Activated CD4-positive, alpha-beta T cell treated with anti-CD3 and anti-CD28 coated beads for 48 hours (primary cell): Measurements from ENCODE around the gene ATP6AP2.

ENCODE experiments used
- DNase-seq: peaks from one replicate; pipeline ENCODE4 v3.0.0-alpha.2; 2020

ATP6AP2 gene

DNA sequence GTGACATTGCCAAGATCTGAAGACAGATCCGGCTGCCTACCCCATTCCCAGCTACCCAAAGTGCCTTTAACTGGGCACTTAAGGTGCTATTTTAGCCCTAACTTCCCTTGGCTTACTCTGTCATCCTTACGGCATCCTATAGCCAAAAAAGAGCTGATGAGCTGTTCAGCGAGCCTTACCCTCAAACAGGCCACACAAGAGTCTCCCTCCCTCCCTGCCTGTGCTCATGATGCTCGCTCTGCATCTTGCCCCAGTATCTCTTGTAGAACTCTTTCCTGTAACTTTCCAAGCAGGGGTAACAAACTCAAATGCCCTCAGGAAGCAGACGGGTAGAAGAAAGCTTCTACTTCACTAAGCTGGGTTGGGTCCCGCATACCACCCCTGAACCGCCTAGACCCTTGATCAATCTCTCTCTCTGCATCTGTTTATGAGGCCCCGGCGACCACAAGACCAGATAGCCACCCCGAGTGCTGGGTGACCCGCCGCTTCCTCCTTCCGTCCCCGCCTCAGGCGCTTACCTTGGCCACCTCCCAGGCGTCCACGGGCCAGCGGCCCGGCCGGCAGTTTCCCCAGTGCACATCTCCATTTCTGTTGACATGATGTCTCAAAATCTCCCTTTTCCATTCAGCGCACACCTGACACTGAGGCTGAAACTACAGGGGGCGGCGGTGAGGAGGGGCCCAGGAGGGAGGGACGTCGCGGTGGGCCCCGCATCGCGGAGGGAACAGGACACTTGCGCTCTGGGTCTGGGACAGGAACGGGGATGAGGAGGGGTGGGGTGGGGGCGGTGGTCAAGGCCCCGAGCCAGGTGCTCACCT lies 65.9 kb downstream of the ATP6AP2 start:
- DNase-seq: peak; percentile 25

DNA sequence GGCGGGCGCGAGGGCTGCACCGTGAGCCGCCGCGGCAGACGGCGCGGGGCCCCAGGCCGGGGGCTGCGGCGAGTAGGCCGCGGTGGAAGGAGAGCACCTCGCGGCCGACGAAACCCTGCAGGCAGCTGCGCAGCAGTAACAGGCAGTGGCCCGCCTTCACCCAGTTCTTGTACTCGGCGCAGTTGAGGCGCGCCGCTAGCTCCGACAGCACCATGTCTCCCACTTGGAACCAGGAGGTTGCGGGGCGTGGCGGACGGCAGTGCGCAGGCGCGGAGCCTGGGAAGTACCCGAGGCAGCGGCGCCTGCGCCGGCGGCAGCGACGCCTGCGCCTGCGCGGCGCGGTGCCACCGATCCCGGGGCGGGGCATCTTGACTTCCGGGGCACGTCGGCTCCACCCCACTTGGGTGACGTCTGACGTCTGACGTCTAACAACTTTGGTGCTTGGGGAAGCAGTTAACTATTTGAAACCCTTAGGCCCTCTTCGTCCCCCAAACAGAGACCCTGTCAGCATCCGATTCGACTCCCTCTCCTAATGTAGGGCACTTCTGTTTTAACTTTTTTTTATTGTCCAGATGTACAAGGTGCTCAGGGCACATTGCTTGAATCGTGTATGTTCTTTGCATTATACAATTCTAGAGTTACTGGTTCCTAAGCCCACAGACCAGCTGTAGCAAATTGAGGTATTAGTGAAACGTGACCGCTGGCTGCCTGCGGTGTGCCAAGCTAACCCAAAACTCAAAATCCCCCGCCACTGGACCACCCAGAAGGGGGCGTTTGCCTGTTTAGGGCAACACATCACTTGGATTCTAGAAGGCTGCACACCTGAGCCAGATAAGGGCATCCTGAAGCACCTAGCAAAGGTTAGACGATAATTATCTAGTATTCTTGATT lies 66.8 kb downstream of the ATP6AP2 start, which contains the start of gene CXorf38:
TSS of gene CXorf38 (minus strand) at position 255 of the 891 bp plus-strand sequence. CDS start at position 214, 41 bp downstream.
- peak; percentile 94 for DNase-seq

DNA sequence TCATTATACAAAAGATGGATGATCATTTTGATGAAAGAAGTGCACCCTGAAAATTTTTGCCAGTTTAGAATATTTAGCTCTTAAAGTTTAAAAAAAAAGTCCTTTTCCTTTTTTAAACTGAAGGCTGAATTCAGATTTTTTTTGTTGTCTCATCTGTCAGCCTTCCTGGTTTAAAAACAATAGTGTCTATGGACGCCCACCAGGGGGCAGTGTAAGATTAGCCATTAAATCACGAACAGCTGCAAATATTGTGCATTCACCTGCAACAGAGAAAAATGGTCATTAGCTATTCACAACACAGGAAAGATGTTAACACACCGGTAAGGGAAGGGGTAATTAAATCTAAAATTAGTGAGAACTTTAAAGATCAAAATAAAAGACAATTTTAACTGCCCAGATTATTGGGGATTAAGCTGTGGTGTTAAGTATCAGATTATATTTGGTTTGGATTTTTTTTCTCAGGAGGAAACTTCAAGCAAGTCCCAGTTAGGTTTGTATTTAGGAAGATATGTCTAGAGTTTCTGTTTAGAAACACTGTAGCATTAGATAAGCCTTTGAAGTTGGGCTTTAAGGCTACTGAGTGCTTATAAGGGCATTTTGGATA lies 71.0 kb downstream of the ATP6AP2 start:
- DNase-seq: peak; percentile 73

DNA sequence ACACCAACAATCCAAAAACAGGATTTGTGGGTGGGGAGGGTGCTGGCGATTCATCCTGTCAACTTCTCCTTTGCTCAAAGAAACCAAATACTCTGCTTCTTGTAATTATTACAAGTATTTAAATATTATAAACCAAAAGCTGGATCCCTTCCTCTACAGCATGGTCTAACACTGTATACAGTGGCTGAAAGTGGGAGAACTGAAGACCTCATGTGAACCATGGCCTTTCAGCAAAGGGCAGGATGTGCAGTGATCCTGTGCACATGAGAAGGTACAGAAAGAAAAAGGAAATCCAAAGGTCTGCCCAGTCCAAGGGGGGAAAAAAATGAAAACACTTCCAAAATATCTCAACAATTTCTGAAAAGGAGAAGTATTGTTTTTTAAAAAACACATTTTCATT lies 71.9 kb downstream of the ATP6AP2 start:
- no peak for DNase-seq

DNA sequence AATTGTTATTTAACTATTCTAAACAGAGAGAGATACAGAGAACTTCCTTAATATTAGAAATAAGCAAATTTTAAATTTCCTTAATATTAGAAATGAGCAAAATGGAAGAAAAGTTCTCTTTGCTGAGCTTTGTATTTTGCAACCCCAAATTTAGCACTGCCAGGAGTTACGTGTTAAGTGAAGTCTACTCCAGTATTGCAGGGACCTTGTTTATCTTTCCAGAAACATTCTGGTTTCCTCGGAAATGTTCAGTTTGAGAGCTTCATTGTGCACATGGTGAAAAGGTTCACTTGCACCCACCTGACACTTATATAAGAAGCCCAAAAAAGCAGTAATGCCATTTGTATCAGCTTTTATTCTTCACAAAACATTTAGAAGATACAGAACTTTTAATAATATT lies 72.8 kb downstream of the ATP6AP2 start:
- no peak for DNase-seq
